Panc1 (cell line): Measurements from ENCODE around the gene PFN1. TPM values are rescaled to one million over a fixed set of nuclear protein-coding genes. Genes with fewer than 3 reads are reported as not detected.

Experiments used
- ATAC-seq: fragments of 200-7000 bp; cut with Tn5 transposase; 2 replicates; pipeline ENCODE4 v1.9.1; 2020; ENCODE audit warnings: mild to moderate bottlenecking, moderate library complexity
- BruUV-seq: library from RNA; stranded (reverse); fragments of 400-500 nt; replicated peaks from 2 replicates; lab custom pipeline; 2021; lab: Mats Ljungman, UMichigan
- CTCF ChIA-PET: fragments of 300-600 bp; sonication (Branson Sonifier 250); formaldehyde crosslinking; loops from one replicate; lab custom pipeline; 2022; ENCODE audit warnings: antibody characterized with exemption; lab: Charles Lee
- POLR2A ChIA-PET: fragments of 300-600 bp; sonication (Branson Sonifier 250); formaldehyde crosslinking; loops from one replicate; lab custom pipeline; 2022; ENCODE audit warnings: antibody characterized with exemption; lab: Charles Lee
- DNase-seq: peaks from one replicate; pipeline ENCODE4 v3.0.0-alpha.2; 2010; ENCODE audit warnings: low read depth, low spot score
- H3K27ac ChIP-seq: 2 replicates; pipeline ENCODE4 v1.5.1; 2011; ENCODE audit warnings: mild to moderate bottlenecking, low read length, inconsistent platforms
- H3K27me3 ChIP-seq: fragments of 200-500 bp; sonication (Bioruptor generic); 2 replicates; pipeline ENCODE4 v1.6.0; 2014; ENCODE audit warnings: low read length, inconsistent platforms; ENCODE audit not compliant: control insufficient read depth, insufficient read depth
- H3K36me3 ChIP-seq: fragments of 200-500 bp; sonication (Bioruptor generic); 2 replicates; pipeline ENCODE4 v1.5.1; 2014; ENCODE audit warnings: inconsistent platforms, mild to moderate bottlenecking, low read length, moderate library complexity; ENCODE audit not compliant: control insufficient read depth, insufficient read depth
- H3K4me1 ChIP-seq: 2 replicates; pipeline ENCODE4 v1.5.1; 2011; ENCODE audit warnings: inconsistent platforms, mild to moderate bottlenecking, low read length, moderate library complexity; ENCODE audit not compliant: control insufficient read depth, insufficient read depth
- H3K4me3 ChIP-seq, 2 experiments: 2 replicates each; pipeline ENCODE4 v1.5.1; 2011 to 2012; ENCODE audit warnings: low read depth in 2 of 2, low read length in 2 of 2, mild to moderate bottlenecking in 2 of 2, inconsistent platforms in 1 of 2, moderate library complexity in 1 of 2
- H3K9me3 ChIP-seq: fragments of 200-500 bp; sonication (Bioruptor generic); 2 replicates; pipeline ENCODE4 v1.5.1; 2014; ENCODE audit warnings: low read depth, mild to moderate bottlenecking, inconsistent platforms, low read length, moderate library complexity; ENCODE audit not compliant: control insufficient read depth, insufficient read depth
- POLR2AphosphoS5 ChIP-seq: IDR thresholded peaks from 2 replicates; pipeline ENCODE4 v1.6.1; 2012; ENCODE audit warnings: mild to moderate bottlenecking, low read depth, low read length, moderate library complexity
- SIN3A ChIP-seq: IDR thresholded peaks from 2 replicates; pipeline ENCODE4 v1.6.1; 2012; ENCODE audit warnings: low read depth, mild to moderate bottlenecking, low read length, moderate library complexity, borderline replicate concordance; ENCODE audit not compliant: insufficient read depth
- TCF7L2 ChIP-seq: IDR thresholded peaks from 2 replicates; pipeline ENCODE4 v1.6.1; 2011; ENCODE audit warnings: mild to moderate bottlenecking, low read depth, low read length, inconsistent platforms
- in situ Hi-C: cut with HindIII; loops from 2 replicates; pipeline ENCODE4 v1.10.0; 2016; ENCODE audit warnings: low sequenced_read_pairs, low pct_unique_long_range_greater_than_20kb
- intact Hi-C: fragments of 100-400 bp; cut with micrococcal nuclease; formaldehyde crosslinking; loops from one replicate; pipeline ENCODE4 v1.10.0; 2022; ENCODE audit not compliant: unreplicated experiment
- total RNA-seq: library from RNA; stranded (reverse); gene quantifications from one replicate; pipeline ENCODE4 v1.2.1, GENCODE V29; 2021; ENCODE audit not compliant: unreplicated experiment
- TF ChIP-seq, protein P1 (sequence below), 2 experiments: IDR thresholded peaks; 2 replicates each; pipeline ENCODE4 v1.6.1; 2011 to 2012; ENCODE audit warnings: low read depth in 2 of 2, control low read depth in 1 of 2, low read length in 1 of 2, mild to moderate bottlenecking in 1 of 2, moderate library complexity in 1 of 2; ENCODE audit not compliant: insufficient read depth in 1 of 2
- TF ChIP-seq, protein P2 (sequence below): fragments of 450-650 bp; IDR thresholded peaks from 2 replicates; pipeline ENCODE4 v1.5.1; 2017; ENCODE audit warnings: mild to moderate bottlenecking

PFN1 gene
- total RNA-seq, 1 experiment from 2014 or later = 1,074 TPM

GRCh38 chr17:4986951-4987766 is 38.8 kb upstream of the PFN1 start, which contains the start of gene CAMTA2:
CAMTA2 (minus strand) TSS chr17:4987675; CDS start chr17:4986222, 1,453 bp downstream.
- in situ Hi-C loops = no loop called here
- no peaks in the 10 kb centered on the region for H3K9me3 ChIP-seq
- BruUV-seq = no TSS peak

GRCh38 chr17:4986403-4986802 is 38.1 kb upstream of the PFN1 start:
- peak overlapping the region; percentile 67 to 75 for H3K4me3 ChIP-seq
- TF ChIP-seq, protein P1, sequence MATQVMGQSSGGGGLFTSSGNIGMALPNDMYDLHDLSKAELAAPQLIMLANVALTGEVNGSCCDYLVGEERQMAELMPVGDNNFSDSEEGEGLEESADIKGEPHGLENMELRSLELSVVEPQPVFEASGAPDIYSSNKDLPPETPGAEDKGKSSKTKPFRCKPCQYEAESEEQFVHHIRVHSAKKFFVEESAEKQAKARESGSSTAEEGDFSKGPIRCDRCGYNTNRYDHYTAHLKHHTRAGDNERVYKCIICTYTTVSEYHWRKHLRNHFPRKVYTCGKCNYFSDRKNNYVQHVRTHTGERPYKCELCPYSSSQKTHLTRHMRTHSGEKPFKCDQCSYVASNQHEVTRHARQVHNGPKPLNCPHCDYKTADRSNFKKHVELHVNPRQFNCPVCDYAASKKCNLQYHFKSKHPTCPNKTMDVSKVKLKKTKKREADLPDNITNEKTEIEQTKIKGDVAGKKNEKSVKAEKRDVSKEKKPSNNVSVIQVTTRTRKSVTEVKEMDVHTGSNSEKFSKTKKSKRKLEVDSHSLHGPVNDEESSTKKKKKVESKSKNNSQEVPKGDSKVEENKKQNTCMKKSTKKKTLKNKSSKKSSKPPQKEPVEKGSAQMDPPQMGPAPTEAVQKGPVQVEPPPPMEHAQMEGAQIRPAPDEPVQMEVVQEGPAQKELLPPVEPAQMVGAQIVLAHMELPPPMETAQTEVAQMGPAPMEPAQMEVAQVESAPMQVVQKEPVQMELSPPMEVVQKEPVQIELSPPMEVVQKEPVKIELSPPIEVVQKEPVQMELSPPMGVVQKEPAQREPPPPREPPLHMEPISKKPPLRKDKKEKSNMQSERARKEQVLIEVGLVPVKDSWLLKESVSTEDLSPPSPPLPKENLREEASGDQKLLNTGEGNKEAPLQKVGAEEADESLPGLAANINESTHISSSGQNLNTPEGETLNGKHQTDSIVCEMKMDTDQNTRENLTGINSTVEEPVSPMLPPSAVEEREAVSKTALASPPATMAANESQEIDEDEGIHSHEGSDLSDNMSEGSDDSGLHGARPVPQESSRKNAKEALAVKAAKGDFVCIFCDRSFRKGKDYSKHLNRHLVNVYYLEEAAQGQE (IDR thresholded peaks at IDR 0.05; ENCODE audit: insufficient read depth in 1 of 2, low read depth in 2 of 2, low read length in 1 of 2) = no peak
- no peak for TF ChIP-seq POLR2AphosphoS5
- TF ChIP-seq TCF7L2 = no peak
- TF ChIP-seq, protein P2, sequence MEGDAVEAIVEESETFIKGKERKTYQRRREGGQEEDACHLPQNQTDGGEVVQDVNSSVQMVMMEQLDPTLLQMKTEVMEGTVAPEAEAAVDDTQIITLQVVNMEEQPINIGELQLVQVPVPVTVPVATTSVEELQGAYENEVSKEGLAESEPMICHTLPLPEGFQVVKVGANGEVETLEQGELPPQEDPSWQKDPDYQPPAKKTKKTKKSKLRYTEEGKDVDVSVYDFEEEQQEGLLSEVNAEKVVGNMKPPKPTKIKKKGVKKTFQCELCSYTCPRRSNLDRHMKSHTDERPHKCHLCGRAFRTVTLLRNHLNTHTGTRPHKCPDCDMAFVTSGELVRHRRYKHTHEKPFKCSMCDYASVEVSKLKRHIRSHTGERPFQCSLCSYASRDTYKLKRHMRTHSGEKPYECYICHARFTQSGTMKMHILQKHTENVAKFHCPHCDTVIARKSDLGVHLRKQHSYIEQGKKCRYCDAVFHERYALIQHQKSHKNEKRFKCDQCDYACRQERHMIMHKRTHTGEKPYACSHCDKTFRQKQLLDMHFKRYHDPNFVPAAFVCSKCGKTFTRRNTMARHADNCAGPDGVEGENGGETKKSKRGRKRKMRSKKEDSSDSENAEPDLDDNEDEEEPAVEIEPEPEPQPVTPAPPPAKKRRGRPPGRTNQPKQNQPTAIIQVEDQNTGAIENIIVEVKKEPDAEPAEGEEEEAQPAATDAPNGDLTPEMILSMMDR = no peak
- TF ChIP-seq SIN3A = no peak
- no TSS peak for BruUV-seq
- H3K36me3 ChIP-seq = no peaks in the 10 kb centered on the region; the same call in 1 of the 2 replicates
- peak; percentile 12; the same call in 1 of the 2 replicates for ATAC-seq
- ChIA-PET CTCF (interaction anchor here (0.6 kb wide), 1 partner anchor 50 kb away, joined by 4 read pairs; no protein-coding TSS in a partner anchor), POLR2A (interaction anchor here (0.6 kb wide), 2 partner anchors 37 to 67 kb away, joined by 3 to 8 read pairs; no protein-coding TSS in a partner anchor)
- no peaks in the 10 kb centered on the region for H3K9me3 ChIP-seq
- peak overlapping the region; percentile 71; the same call in 1 of the 2 replicates for H3K27ac ChIP-seq
- peaks cover 6% of the 10 kb centered on the region; the same call in 1 of the 2 replicates for H3K4me1 ChIP-seq
- intact Hi-C loops = no loop called here
- no peaks in the 10 kb centered on the region for H3K27me3 ChIP-seq
- in situ Hi-C loops = no loop called here
- no peak for DNase-seq

More at GRCh38 chr17:4986951-4987766, 38.8 kb upstream of the PFN1 start, which contains the start of gene CAMTA2:
- Histone ChIP-seq H3K4me3 (peak within 1 kb of the TSS; percentile 67 to 75), H3K27me3 (no peaks in the 10 kb centered on the region), H3K27ac (peak within 1 kb of the TSS; percentile 85), H3K36me3 (no peaks in the 10 kb centered on the region; the same call in 1 of the 2 replicates), H3K4me1 (peaks cover 6% of the 10 kb centered on the region; the same call in 1 of the 2 replicates)
- no peak; the same call in 1 of the 2 replicates for TF ChIP-seq SIN3A
- no peak for TF ChIP-seq TCF7L2
- TF ChIP-seq, protein P2 = peak; percentile 91
- TF ChIP-seq, protein P1 (IDR thresholded peaks at IDR 0.05; ENCODE audit: insufficient read depth in 1 of 2, low read depth in 2 of 2, low read length in 1 of 2) = 0 out of 4 replicates have a peak, but pooled peaks of 1 of the 2 experiments have one; percentile 1
- TF ChIP-seq POLR2AphosphoS5 = peak; percentile 48; the same call in 1 of the 2 replicates
- intact Hi-C loops = no loop called here
- DNase-seq (no peak), ATAC-seq (peak; percentile 95)
- CTCF ChIA-PET = interaction anchor here (0.6 kb wide), 1 partner anchor 49 kb away, joined by 4 read pairs; no protein-coding TSS in a partner anchor
- POLR2A ChIA-PET = interaction anchor here (0.6 kb wide), 2 partner anchors 38 to 68 kb away, joined by 3 to 8 read pairs; no protein-coding TSS in a partner anchor
